ENCODE data around the gene CARD14.

GRCh38 chr17:80158846-80159245 is 11.0 kb upstream of the CARD14 start:
- TF ChIP-seq TAF1 (IDR thresholded peaks at IDR 0.05; ENCODE audit: borderline replicate concordance, low read depth, low read length) (no peak), POLR2AphosphoS5 (IDR thresholded peaks at IDR 0.05; ENCODE audit: low read depth, low read length) (no peak)
